22Rv1 (cell line): ENCODE data around the gene CCL17.

ENCODE experiments used
- ZFX ChIP-seq: fragments of 450-650 bp; IDR thresholded peaks from 2 replicates; pipeline ENCODE4 v1.6.1; 2017; ENCODE audit warnings: antibody characterized with exemption, borderline replicate concordance
- TF ChIP-seq, protein P1 (sequence below): fragments of 450-650 bp; IDR thresholded peaks from 2 replicates; pipeline ENCODE4 v1.5.1; 2017; ENCODE audit warnings: mild to moderate bottlenecking

DNA sequence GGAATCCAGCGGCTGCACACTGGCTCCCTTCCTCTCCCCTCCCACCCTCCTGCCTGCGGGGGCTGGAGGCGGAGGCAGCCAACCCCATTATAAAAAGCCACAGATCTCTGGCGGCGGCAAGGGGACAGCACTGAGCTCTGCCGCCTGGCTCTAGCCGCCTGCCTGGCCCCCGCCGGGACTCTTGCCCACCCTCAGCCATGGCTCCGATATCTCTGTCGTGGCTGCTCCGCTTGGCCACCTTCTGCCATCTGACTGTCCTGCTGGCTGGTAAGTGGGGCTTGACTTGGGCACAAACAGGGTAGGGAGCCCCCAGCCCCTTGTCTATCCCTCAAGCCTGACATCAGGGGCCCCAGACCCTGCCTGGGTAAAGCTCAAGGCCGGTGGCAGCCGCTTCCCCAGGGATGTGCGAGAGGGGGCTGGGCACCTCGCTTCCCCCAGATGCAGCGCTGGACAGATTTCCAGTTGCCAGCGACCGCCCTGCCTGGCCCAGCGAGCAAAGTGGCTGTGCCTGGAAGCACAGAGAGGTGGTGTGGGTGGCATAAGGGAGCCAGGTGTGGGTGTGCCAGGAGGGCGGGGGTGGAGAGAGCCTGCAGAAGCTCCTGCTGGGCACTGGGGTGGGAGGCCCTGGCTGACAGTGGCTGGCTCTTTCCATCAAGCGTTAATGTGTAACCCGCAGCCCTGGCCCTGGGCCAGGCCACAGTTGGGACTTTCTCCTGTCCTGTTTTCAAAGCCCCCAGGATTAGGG, 32.0 kb upstream of the CCL17 start, which contains the start of gene CX3CL1:
- TF ChIP-seq, protein P1, sequence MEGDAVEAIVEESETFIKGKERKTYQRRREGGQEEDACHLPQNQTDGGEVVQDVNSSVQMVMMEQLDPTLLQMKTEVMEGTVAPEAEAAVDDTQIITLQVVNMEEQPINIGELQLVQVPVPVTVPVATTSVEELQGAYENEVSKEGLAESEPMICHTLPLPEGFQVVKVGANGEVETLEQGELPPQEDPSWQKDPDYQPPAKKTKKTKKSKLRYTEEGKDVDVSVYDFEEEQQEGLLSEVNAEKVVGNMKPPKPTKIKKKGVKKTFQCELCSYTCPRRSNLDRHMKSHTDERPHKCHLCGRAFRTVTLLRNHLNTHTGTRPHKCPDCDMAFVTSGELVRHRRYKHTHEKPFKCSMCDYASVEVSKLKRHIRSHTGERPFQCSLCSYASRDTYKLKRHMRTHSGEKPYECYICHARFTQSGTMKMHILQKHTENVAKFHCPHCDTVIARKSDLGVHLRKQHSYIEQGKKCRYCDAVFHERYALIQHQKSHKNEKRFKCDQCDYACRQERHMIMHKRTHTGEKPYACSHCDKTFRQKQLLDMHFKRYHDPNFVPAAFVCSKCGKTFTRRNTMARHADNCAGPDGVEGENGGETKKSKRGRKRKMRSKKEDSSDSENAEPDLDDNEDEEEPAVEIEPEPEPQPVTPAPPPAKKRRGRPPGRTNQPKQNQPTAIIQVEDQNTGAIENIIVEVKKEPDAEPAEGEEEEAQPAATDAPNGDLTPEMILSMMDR, result peak; percentile 43
- TF ChIP-seq ZFX, result no peak
